Liver (tissue), 9 donors: ENCODE data around the gene FKBP6. TPM values are rescaled to one million over a fixed set of nuclear protein-coding genes. Genes with fewer than 3 reads are reported as not detected.

ENCODE experiments used
- DNase-seq: peaks from one replicate; pipeline ENCODE4 v3.0.0-alpha.2; 2017; ENCODE audit warnings: low spot score
- H3K27ac ChIP-seq, 2 donors: one replicate each; pipeline ENCODE4 v1.7.0; 2013; ENCODE audit warnings: inconsistent platforms in 2 of 2, low read length in 2 of 2, control low read depth in 1 of 2, low read depth in 1 of 2, mild to moderate bottlenecking in 1 of 2
- H3K27me3 ChIP-seq, 4 donors: one replicate each; pipeline versions ENCODE4 v1.6.1 to v1.7.0; 2013; ENCODE audit warnings: low read length in 3 of 4, inconsistent platforms in 1 of 4, mild to moderate bottlenecking in 1 of 4, moderate library complexity in 1 of 4; ENCODE audit not compliant: control insufficient read depth in 4 of 4, insufficient read depth in 4 of 4
- H3K36me3 ChIP-seq, 4 donors: one replicate each; pipeline versions ENCODE4 v1.6.1 to v1.7.0; 2013; ENCODE audit warnings: low read length in 3 of 4, mild to moderate bottlenecking in 3 of 4, low read depth in 1 of 4, moderate library complexity in 1 of 4; ENCODE audit not compliant: control insufficient read depth in 4 of 4, insufficient read depth in 3 of 4
- H3K4me1 ChIP-seq, 4 donors: one replicate each; pipeline versions ENCODE4 v1.6.1 to v1.7.0; 2013; ENCODE audit warnings: low read length in 3 of 4, mild to moderate bottlenecking in 3 of 4, moderate library complexity in 1 of 4; ENCODE audit not compliant: control insufficient read depth in 4 of 4, insufficient read depth in 4 of 4
- H3K4me3 ChIP-seq, 3 donors: one replicate each; pipeline versions ENCODE4 v1.6.1 to v1.7.0; 2013; ENCODE audit warnings: low read length in 3 of 3, control low read depth in 1 of 3, low read depth in 1 of 3, mild to moderate bottlenecking in 1 of 3
- H3K9ac ChIP-seq, 2 donors: one replicate each; pipeline ENCODE4 v1.7.0; 2013; ENCODE audit warnings: low read length in 2 of 2, mild to moderate bottlenecking in 2 of 2, moderate library complexity in 2 of 2, control low read depth in 1 of 2, low read depth in 1 of 2
- H3K9me3 ChIP-seq, 4 donors: one replicate each; pipeline versions ENCODE4 v1.6.1 to v1.7.0; 2013; ENCODE audit warnings: low read length in 3 of 4; ENCODE audit not compliant: control insufficient read depth in 4 of 4
- ATF3 ChIP-seq: IDR thresholded peaks from 2 replicates; pipeline ENCODE4 v1.6.1; 2016; ENCODE audit warnings: antibody characterized with exemption
- CTCF ChIP-seq: fragments of 150-350 bp; IDR thresholded peaks from 2 replicates; pipeline ENCODE4 v1.5.1; 2017; ENCODE audit warnings: improper control_type of control experiment, low read depth, low read length; ENCODE audit not compliant: missing input control
- EGR1 ChIP-seq, 2 donors: IDR thresholded peaks; 2 replicates each; pipeline ENCODE4 v1.6.1; 2016 to 2018; ENCODE audit warnings: antibody characterized with exemption in 2 of 2, low read depth in 2 of 2
- HNF4A ChIP-seq, 2 donors: conservative IDR thresholded peaks; 2 replicates each; pipeline ENCODE4 v1.6.1; 2016; ENCODE audit warnings: antibody characterized with exemption in 2 of 2, mild to moderate bottlenecking in 2 of 2
- JUND ChIP-seq, 2 donors: IDR thresholded peaks; 2 replicates each; pipeline ENCODE4 v1.6.1; 2016; ENCODE audit warnings: antibody characterized with exemption in 2 of 2
- MAX ChIP-seq: IDR thresholded peaks from 2 replicates; pipeline ENCODE4 v1.6.1; 2016; ENCODE audit warnings: antibody characterized with exemption
- NR2F2 ChIP-seq: IDR thresholded peaks from 2 replicates; pipeline ENCODE4 v1.6.1; 2016; ENCODE audit warnings: antibody characterized with exemption
- RAD21 ChIP-seq, 2 donors: IDR thresholded peaks; 2 replicates each; pipeline ENCODE4 v1.6.1; 2016; ENCODE audit warnings: antibody characterized with exemption in 2 of 2, mild to moderate bottlenecking in 2 of 2
- REST ChIP-seq: IDR thresholded peaks from 2 replicates; pipeline ENCODE4 v1.6.1; 2016; ENCODE audit warnings: antibody characterized with exemption, mild to moderate bottlenecking
- RXRA ChIP-seq, 2 donors: IDR thresholded peaks; 2 replicates each; pipeline ENCODE4 v1.6.1; 2017 to 2018; ENCODE audit warnings: antibody characterized with exemption in 2 of 2, mild to moderate bottlenecking in 1 of 2
- TAF1 ChIP-seq: conservative IDR thresholded peaks from 2 replicates; pipeline ENCODE4 v1.6.1; 2016; ENCODE audit warnings: antibody characterized with exemption, mild to moderate bottlenecking
- YY1 ChIP-seq: IDR thresholded peaks from 2 replicates; pipeline ENCODE4 v1.6.1; 2016; ENCODE audit warnings: antibody characterized with exemption, mild to moderate bottlenecking
- ZBTB33 ChIP-seq: IDR thresholded peaks from 2 replicates; pipeline ENCODE4 v1.6.1; 2016; ENCODE audit warnings: antibody characterized with exemption
- WGBS: extraction: QIAGEN DNeasy Blood & Tissue Kit; methylation state at CpG from one replicate; pipeline ENCODE4 v1.1.7; 2013; 5-methylcytosine and 5-hydroxymethylcytosine counted together
- polyA plus RNA-seq, 2 donors: library from polyadenylated mRNA; stranded (reverse) in 1 of 2; unstranded in 1 of 2; fragments of 200-250 nt in 1 of 2; fragments of >200 nt in 1 of 2; fragmentation: Nextera tagmentation in 1 of 2; extraction: Ambion mirVana in 1 of 2; gene quantifications; one replicate each; pipeline versions ENCODE4 v1.2.1 to v1.2.3, GENCODE V29; 2013 to 2015
- total RNA-seq, 2 donors: library from RNA; depleted of rRNA; stranded (reverse); fragments of >200 nt; gene quantifications; one replicate each; pipeline ENCODE4 v1.2.3, GENCODE V29; 2014
- donor health status: healthy.
- donor health status: healthy.
- donor health status: healthy.
- donor health status: healthy.
- donor health status: healthy.

FKBP6 gene
- total and polyA plus RNA-seq, 4 donors: not detected

- Histone ChIP-seq H3K9ac (no peak overlapping the region), H3K9me3 (no peaks in the 10 kb centered on the region), H3K36me3 (no peaks in the 10 kb centered on the region), H3K27me3 (no peaks in the 10 kb centered on the region), H3K4me1 (peaks cover 3 to 27% (median 16%) of the 10 kb centered on the region in 4 donors), H3K27ac (no peak overlapping the region), H3K4me3 (no peak overlapping the region)
- no peak for DNase-seq
- TF ChIP-seq YY1 (no peak), NR2F2 (no peak), EGR1 (IDR thresholded peaks at IDR 0.05; ENCODE audit: low read depth in 2 of 2) (no peak), RXRA (IDR thresholded peaks at IDR 0.05) (no peak)
- 87% methylated on average over 7 of the region's 7 CpGs for WGBS
Measured at GRCh38 chr7:73340514-73340913, 12.6 kb downstream of the FKBP6 start.

GRCh38 chr7:73341877-73342276 is 13.9 kb downstream of the FKBP6 start:
- Histone ChIP-seq H3K9me3 (no peaks in the 10 kb centered on the region), H3K27me3 (no peaks in the 10 kb centered on the region), H3K36me3 (no peaks in the 10 kb centered on the region), H3K9ac (no peak overlapping the region), H3K4me3 (no peak overlapping the region), H3K27ac (no peak overlapping the region), H3K4me1 (peaks cover 5 to 36% (median 20%) of the 10 kb centered on the region in 4 donors)
- 69% methylated on average over 8 of the region's 8 CpGs for WGBS
- TF ChIP-seq RXRA (IDR thresholded peaks at IDR 0.05) (no peak), CTCF (no peak), JUND (IDR thresholded peaks at IDR 0.05) (no peak), MAX (no peak), REST (no peak), HNF4A (conservative IDR thresholded peaks at IDR 0.05) (no peak), ATF3 (no peak), TAF1 (no peak), ZBTB33 (no peak), EGR1 (IDR thresholded peaks at IDR 0.05; ENCODE audit: low read depth in 2 of 2) (no peak), RAD21 (IDR thresholded peaks at IDR 0.05) (no peak)
- no peak for DNase-seq
